CD4-positive, alpha-beta T cell treated with Interleukin-21 for 1 hour (primary cell): Measurements from ENCODE around the gene LAMC1.
"Not testable (repeated sequence)": the region's sequence is repeated elsewhere in the genome, so short reads cannot be mapped to it uniquely, and the experiment has no call there.

Source experiments
- DNase-seq: peaks from one replicate; pipeline ENCODE4 v3.0.0-alpha.2; 2020

LAMC1 gene

GRCh38 chr1:183110326-183110880 is 87.2 kb downstream of the LAMC1 start:
- DNase-seq = no peak

DNA sequence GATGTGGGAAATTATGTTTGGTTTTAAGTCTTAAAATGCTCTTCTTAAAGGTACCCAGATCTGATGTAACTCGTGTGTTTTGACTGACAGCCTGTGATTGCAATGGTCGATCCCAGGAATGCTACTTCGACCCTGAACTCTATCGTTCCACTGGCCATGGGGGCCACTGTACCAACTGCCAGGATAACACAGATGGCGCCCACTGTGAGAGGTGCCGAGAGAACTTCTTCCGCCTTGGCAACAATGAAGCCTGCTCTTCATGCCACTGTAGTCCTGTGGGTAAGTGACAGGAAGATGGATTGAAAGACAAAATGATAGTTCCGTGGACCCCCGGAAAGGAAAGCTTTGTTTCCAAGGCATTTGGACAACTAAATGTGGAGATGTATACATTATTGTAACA is 91.2 kb downstream of the LAMC1 start:
- no peak for DNase-seq

GRCh38 chr1:183116416-183116815 is 93.2 kb downstream of the LAMC1 start:
- DNase-seq = no peak

DNA sequence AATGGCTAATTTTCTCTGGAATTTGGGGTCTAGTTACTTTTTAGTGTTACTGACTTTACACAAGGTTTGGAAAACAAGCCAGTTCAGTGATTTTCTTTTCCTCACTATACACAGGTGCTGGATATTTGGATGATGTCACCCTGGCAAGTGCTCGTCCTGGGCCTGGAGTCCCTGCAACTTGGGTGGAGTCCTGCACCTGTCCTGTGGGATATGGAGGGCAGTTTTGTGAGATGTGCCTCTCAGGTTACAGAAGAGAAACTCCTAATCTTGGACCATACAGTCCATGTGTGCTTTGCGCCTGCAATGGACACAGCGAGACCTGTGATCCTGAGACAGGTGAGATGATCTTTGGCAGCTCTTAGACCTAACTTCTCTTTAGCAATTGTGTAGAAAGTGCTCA is 98.4 kb downstream of the LAMC1 start:
- no peak for DNase-seq

GRCh38 chr1:183124259-183124658 is 101.0 kb downstream of the LAMC1 start:
- no peak for DNase-seq

GRCh38 chr1:183125279-183125999 is 102.2 kb downstream of the LAMC1 start:
- DNase-seq = no peak

DNA sequence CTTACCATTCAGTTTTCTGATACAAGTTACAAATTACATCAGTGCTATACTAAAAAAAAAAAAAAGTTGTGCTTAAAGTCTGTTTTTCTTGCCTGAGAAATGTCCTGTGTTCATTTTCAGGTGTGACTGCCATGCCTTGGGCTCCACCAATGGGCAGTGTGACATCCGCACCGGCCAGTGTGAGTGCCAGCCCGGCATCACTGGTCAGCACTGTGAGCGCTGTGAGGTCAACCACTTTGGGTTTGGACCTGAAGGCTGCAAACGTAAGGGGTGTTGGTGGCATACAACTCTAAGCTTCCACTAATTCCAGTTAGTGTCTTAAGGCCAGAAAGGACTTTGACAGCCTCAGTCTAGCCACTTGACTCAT is 102.8 kb downstream of the LAMC1 start:
- no peak for DNase-seq

DNA sequence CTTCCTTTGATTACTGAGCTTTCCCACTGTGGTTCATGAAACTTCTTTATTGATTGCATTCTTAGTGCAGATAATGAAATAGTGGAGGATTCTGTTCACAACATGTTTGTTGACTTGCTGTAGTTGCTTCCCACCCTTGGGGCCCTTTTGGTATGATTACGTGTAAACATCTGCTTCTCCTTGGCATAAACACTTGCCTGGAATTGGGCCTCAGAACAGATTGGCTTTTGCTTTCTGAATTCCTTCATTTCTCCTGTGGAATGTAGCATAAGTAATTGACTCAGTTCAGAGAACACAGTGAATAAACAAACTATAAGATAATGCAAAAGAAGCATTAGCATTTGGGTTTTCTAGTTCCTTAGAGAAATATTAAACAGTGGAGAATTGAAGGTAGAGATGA is 103.3 kb downstream of the LAMC1 start:
- no peak for DNase-seq

- no peak for DNase-seq
Measured at GRCh38 chr1:183129921-183130690, 106.9 kb downstream of the LAMC1 start.

GRCh38 chr1:183131166-183131565 is 107.9 kb downstream of the LAMC1 start:
- no peak for DNase-seq

- no peak for DNase-seq
Measured at GRCh38 chr1:183135336-183135735, 112.1 kb downstream of the LAMC1 start.

DNA sequence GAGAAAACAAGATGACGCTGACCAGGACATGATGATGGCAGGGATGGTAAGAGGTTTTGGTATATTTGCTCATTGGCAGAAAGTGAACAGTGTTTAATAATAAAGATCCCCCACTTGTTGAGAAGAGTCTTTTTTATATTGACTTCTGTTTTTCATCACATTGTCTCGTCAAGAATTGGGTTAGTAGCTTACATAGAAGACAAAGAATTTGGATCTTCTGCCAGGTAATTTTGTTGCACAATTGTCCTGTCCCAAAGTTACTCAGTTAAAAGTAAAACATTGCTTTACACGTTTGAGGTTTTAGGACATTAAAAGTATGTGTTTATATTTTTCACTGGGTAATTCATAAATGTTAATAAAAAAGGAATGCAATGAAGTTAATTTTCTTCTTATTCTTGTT is 114.6 kb downstream of the LAMC1 start:
- no peak for DNase-seq

- no peak for DNase-seq
Measured at GRCh38 chr1:183138301-183138700, 115.1 kb downstream of the LAMC1 start.

DNA sequence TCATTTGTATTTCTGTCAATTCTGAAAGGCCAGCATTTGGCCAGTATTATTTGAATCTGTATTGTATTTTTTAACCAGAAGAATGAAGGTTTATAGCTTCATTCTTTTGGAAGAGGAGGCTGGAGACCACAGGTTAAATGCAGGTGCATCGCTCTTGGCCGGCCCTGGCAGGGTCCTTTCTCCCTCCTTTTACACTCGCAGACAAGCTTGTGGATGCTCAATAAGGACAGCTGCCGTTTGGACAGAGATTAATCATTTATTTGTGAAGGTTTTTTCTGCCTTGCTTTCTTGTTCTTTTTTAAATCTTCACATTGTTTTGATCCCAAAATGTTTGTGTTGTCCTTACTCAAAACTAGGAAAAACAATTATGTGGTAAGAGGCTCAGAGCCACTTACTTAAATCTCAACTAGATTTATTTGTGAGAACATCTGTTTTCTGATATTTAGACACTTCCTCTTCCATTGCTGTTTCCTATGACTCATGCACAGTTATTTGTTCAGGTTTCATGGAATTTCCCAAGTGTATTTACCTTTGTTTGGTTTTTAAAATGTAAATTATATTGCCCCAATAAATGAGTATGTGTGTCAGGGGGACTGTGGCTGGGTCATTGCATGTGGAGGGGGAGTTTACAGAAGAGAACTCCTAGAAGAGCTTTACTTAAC is 116.2 kb downstream of the LAMC1 start:
- no peak for DNase-seq

DNA sequence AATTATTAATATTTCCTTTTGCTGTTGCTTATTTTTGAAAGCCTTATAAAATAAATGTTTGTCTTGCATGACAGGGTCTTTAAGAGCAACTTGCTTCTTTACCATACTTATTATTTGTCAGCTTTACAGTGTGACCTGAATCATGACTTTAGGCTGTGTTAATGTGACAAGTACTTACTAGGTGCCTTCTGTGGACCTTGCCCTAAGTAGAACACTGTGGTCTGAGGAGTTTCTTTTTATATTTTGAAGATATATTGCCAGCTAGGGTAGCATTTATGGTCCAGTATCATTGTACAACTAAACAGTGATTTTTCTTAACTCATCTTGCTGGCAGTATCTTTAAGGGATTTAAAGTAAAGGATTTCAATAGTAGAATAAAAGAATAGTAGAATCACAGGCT is 117.4 kb downstream of the LAMC1 start:
- DNase-seq = no peak

DNA sequence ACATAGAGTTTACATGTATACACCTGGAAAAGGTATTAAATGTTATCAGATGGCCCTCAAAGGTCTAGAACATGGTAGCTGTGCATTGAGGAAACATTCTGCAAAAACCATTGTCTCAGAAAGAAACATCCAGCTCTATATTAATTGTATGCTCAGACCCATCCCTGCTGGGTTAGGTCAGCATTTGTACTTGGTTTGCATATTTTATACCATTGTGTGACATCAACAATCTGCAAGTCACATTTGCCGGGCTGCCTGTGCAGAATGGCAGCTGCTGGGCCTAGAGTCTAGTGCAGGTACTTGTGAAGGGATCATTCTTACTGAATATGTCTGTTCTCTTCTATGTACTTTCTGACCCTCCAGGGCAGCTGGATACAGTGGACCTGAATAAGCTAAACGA is 119.0 kb downstream of the LAMC1 start:
- no peak for DNase-seq

- no peak for DNase-seq
Measured at GRCh38 chr1:183143576-183144315, 120.5 kb downstream of the LAMC1 start.

GRCh38 chr1:183144752-183145151 is 121.5 kb downstream of the LAMC1 start:
- no peak for DNase-seq

GRCh38 chr1:183147735-183148134 is 124.5 kb downstream of the LAMC1 start:
- DNase-seq = no peak

GRCh38 chr1:183148599-183148998 is 125.4 kb downstream of the LAMC1 start:
- DNase-seq = no peak

DNA sequence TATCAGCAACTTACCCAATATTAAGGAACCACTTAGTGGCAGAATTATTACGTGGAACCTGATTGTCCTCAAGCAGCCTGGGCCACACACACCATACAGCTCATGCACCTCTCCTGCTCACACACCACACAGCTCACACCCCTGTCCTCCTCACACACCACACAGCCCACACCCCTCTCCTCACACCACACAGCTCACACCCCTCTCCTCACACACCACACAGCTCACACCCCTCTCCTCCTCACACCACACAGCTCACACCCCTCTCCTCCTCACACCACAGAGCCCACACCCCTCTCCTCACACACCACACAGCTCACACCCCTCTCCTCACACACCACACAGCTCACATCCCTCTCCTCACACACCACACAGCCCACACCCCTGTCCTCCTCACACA is 126.1 kb downstream of the LAMC1 start:
- no peak for DNase-seq

DNA sequence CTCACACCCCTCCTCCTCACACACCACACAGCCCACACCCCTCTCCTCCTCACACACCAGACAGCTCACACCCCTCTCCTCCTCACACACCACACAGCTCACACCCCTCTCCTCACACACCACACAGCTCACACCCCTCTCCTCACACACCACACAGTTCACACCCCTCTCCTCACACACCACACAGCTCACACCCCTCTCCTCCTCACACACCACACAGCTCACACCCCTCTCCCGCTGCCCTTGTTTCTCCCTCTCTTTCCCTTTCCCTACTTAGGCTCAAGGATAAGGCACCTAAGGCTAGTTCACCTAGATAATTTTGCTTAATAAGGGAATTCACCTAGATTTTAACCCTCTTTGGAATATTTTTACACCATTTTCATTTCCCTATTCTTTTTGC is 126.8 kb downstream of the LAMC1 start:
- not testable (repeated sequence) for DNase-seq

DNA sequence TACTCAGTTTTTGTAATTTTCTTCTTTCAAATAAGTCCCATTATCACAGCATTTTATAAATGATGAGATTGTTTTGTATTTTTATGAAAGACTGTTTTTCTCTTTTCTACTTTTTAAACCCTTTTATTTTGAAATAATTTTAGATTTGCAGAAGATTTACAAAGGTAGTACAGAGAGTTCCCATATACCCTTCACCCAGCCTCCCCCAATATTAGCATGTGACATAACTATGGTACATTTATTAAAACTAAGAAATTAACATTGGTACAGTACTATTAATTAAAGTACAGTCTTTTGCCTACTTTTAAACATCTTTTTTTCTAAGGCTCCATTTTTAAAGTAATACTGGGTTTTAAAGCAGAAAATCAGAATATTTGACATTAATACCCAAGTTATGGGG is 127.2 kb downstream of the LAMC1 start:
- DNase-seq = no peak
